ENCODE measurements around the gene PMIS2.

DNA sequence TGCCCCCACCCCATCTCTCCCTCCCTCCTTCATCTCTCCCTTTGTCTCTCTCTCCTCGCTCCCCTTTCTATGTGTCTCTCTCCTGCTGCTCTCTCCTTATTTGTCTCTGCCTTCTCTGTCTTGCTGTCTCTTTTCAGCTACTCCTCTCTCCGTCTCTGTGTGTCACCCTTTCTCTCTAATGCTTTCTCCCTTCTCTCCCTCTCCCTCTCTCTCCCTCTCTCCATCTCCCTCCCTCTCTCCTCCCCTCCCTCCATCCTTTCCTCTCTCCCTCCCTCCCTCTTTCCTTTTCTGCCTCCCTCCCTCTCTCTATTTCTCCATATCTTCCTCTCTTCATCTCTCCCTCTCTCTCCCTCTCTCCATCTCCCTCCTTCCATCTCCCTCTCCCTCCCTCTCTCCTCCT lies 23.2 kb upstream of the PMIS2 start:
- TF ChIP-seq, protein P1, sequence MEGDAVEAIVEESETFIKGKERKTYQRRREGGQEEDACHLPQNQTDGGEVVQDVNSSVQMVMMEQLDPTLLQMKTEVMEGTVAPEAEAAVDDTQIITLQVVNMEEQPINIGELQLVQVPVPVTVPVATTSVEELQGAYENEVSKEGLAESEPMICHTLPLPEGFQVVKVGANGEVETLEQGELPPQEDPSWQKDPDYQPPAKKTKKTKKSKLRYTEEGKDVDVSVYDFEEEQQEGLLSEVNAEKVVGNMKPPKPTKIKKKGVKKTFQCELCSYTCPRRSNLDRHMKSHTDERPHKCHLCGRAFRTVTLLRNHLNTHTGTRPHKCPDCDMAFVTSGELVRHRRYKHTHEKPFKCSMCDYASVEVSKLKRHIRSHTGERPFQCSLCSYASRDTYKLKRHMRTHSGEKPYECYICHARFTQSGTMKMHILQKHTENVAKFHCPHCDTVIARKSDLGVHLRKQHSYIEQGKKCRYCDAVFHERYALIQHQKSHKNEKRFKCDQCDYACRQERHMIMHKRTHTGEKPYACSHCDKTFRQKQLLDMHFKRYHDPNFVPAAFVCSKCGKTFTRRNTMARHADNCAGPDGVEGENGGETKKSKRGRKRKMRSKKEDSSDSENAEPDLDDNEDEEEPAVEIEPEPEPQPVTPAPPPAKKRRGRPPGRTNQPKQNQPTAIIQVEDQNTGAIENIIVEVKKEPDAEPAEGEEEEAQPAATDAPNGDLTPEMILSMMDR (IDR thresholded peaks at IDR 0.05): no peak
- no peak for TF ChIP-seq EP300 (IDR thresholded peaks at IDR 0.05)
